GM18505 (cell line): ENCODE results near the gene PACSIN1.
"Not testable (repeated sequence)": the region's sequence is repeated elsewhere in the genome, so short reads cannot be mapped to it uniquely, and the experiment has no call there.

Source experiments
- ATAC-seq: cut with Tn5 transposase; IDR thresholded peaks from one replicate; pipeline ENCODE4 v1.9.1; 2021; ENCODE audit not compliant: unreplicated experiment
- POLR2A ChIP-seq: IDR thresholded peaks from 4 replicates; pipeline ENCODE4 v1.6.1; 2011; ENCODE audit warnings: borderline replicate concordance; ENCODE audit not compliant: insufficient read depth, insufficient read length; ENCODE audit errors: extremely low read depth

PACSIN1 gene

DNA sequence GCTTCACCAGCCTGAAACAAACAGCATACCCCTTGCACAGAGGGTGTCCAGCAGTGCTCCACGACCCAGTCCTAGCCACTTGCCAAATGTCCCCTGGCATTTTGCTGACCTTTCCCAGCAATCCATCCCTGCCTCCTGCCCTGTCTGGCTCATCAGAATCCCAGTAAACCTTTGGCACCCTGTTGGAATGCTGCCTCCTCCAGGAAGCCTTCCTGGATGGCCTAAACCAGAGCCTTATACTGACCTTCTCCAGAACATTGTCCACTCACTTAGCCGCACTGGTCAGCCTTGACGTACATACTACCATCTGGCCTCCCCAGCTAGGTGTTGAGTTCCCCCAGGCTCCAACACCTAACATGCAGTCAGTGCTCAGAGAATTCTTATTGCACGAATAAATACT is 2.0 kb upstream of the PACSIN1 start:
- no peak for TF ChIP-seq POLR2A
- ATAC-seq, result no peak

DNA sequence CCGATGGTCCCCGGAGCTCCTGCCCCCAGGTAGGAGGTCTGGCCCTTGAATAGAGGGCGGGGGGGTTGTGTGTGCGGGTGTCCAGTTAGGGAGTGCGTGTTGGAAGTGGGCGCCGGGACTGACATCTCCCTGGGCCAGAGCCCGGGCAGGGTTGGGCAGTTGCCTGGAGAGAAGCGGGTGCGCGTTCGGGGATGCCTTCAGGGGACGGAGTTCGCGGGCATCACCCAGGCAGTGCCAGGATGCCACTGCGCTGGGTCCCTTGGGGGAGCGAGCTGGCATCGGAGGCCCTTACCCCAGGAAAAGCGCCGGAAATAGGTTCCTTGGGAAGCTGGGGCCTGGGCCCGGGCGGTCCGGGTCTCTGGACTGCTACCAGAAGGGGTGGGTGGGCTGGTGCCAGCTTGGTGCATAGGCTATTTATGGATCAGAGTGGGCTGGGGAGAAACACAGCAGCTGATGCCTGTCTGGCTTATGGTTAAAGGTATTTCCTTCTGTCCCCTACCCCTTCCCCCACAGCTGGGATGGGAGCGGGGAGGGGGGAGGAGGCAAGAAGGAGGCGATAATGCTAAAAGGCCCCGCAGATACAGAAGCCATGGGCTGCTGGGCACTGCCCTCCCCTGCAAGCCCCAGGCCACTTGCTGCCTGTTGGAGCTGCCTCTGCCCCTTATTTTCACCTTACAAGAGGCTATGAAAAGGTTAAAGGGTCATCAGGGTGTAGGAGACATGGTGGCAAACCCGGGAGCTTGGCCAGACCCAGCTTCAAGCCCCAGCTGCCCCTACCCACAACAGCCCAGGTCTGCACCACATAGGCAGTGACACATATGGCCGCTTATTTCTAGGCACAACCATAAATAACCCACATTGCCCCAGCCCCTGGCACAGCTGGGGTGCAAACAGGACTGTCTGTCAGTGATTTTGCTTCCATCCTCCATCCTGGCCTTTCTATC is 638 bp downstream of the PACSIN1 start:
- TF ChIP-seq POLR2A, result no peak
- no peak for ATAC-seq

DNA sequence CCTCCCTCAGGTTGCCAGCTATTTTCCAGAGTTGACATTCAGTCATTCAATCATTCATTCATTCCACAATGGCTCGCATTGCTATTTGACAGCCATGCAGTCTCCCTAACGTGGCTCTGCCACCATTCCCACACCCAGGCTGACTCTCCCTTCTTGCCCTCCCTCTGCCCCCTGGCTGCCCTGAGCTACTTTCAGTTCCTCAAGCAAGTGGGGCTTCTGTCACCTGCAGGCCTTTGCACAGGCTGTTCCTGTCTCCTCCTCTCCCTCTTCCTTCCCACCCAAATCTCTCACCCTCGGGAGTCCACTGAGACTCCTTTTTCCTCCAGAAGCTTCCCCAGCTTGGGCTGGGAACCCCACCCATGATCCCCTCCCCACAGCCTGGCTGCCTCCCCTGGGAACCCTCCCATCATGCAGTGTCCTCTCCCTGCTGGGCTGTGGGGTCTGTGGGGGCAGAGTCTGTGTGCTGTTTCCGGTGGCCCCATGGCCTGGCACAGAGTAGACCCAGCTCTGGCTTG is 2.6 kb downstream of the PACSIN1 start:
- TF ChIP-seq POLR2A, result no peak
- no peak for ATAC-seq

DNA sequence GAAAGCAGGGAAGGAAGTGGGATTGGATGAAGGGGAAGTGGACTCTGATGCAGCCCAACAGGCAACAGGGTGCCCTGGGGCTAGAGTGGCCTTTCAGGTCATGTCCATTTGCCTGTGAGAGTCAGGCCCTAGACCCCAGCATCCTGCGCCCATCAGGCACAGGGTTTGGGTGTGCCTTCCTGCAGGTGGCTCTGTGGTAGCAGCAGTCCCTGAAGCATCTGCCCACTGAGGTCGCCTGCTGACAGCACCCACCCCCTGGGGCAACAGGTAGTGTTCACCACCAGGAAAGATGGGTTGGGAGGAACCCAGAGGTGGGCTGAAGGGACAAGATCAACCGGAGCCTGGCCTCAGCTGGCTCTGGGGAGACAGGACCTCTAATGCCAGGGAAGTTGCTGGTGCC is 3.6 kb downstream of the PACSIN1 start:
- ATAC-seq, result no peak
- TF ChIP-seq POLR2A, result no peak

DNA sequence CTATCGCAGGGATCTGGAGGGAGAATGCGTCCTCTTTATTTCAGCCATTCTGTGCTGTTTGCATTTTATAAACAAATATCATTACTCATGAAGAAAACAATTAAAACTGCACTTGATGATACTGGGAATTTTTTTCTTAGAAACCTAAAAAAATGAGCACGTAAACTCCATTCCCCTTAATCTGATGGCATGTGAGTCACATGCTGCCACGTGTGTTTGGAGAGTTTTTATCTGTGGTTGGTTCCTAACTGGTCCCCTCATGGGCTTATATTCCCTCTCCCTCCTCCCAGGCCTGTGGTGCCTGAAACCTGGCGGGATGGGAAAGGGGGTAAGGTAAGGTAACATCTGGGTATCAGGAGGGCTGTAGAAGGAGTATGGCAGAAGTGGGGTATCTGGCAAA is 6.5 kb downstream of the PACSIN1 start:
- ATAC-seq, result no peak
- TF ChIP-seq POLR2A, result no peak

DNA sequence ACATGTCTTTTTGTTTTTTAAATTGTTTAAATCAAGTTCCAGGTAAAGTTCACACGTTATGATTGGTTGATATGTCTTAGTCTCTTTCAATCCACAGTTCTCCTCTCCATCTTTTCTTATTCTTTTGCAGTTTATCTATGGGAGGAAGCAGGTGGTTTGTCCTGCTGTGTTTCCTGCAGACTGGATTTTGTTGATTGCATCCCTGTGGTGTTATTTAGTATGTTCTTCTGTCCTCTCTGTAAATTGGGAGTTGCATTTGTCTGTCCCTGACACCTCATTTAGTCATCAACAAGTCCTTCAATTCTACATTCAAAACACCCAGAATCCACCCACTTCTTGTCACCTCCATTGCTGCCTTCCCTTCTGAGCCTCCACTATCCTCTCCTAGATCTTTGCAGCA is 8.1 kb downstream of the PACSIN1 start:
- no peak for ATAC-seq
- no peak for TF ChIP-seq POLR2A

DNA sequence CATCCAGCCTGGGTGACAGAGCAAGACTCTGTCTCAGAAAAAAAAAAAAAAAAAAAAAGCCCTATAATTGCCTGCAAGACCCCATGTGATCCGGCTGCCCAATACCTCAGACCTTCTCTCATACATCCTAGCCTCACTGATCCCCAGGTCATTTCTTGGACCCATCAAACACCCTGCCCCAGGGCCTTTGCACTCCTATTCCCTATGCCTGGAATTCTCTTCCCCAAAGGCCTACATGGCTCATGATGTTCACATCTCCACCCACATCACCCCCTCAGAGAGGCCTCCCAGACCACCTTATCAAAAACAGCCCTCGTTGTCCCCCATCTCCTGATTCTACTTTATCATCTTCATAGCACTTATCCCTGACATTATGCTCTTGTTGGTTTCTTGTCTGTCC is 8.9 kb downstream of the PACSIN1 start:
- ATAC-seq, result no peak
- no peak for TF ChIP-seq POLR2A

DNA sequence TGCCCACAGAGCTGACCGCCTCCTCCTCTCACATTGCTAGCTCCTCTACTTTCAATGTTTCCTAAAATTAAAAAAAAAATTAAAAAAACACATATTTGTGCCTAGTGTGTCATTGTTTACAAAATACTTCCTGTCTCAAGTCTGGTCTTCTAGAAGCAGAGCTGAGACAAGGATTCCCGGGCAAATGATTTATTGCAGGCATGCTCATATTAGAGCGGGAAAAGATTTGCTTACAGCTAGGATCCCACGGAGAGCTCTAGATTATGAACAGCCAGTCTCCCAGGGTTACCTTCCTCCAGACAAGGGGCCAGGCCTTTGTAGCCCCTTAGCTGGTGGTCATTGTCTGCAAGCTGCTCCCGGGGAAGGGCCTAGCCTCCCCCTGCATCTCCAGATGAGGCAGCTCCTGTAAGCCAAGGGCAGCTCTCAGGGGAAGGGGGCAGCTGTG is 9.4 kb downstream of the PACSIN1 start:
- no peak for ATAC-seq
- no peak for TF ChIP-seq POLR2A

DNA sequence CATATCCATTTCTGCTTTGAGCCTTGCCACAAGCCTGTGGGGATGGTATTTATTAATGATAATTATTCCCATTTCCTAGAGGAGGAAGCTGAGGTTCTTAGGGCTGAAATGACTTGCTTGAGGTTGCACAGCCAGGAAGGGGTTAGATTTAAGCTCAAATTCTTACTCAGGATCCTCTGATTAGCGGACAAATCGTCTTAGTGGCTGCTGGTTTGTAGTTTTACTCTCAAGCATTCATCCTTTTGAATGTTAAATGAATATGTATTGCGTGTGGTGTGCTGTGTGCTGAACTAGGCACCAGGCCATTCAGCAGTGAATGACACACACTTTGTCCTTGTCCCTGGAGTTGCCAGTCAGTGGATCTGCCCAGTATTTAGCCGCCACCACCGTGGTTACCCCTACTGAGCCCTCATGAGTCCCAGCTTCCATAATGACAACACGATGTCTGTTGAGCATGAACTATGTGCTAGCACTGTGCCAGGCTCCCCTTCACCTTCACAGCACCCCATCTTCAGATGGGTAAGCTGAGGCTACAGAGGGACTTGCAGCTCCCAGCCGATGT is 10.0 kb downstream of the PACSIN1 start:
- TF ChIP-seq POLR2A, result no peak

DNA sequence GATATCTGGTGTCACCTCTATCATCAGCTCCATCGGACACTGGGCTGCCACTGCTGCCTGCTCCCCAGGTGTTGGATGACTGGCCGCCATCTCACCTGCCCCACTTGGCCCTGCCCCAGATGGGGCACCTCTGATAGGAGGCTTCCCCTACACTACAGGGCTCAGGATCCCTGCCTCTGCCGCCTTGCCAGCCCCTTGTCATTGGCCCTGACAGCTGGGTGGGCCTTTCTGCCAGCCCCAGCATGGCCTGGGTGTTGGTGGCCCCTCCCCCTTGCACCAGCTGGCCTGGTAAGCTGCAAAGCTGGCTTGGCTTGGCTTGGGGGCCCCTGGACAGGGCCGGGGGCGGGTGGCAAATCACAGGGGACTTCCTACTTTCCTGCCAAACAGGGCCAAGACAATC is 10.6 kb downstream of the PACSIN1 start:
- TF ChIP-seq POLR2A, result no peak
- ATAC-seq, result no peak

More for the DNA sequence above, 10.0 kb downstream of the PACSIN1 start:
- ATAC-seq, result no peak

DNA sequence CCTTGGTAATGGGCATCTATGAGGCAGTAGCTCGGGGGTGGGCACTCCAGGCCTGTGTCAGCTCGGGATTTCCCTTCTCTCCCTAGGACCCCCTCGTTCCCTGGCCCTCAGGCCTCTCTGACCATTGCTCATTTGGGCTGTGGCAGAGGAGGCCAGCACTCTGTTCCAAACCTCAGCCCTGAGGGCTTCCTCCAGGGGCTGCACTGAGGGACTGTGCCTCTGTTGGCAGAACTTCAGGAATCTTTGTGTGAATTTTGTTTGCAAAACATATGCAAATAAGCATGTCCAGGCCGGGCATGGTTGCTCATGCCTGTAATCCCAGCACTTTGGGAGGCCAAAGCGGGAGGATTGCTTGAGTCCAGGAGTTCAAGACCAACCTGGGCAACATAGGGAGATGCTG is 11.0 kb downstream of the PACSIN1 start:
- no peak for ATAC-seq

DNA sequence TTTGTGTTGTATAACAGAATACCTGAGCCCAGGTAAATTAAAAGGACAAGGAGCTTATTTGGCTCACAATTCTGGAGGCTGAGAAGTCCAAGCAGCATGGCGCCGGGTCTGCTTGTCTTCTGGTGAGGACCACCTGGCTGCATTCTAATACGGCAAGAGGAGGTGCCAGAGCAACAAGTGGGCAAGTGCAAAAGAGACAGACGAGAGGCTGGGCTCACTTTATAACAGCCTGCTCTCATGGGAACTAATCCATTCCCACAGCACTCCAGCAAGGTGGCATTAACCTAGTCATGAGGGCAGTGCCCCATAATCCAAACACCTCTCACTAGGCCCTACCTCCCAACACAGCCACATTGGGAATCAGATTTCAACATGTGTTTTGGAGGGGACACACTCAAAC is 12.9 kb downstream of the PACSIN1 start:
- no peak for TF ChIP-seq POLR2A
- no peak for ATAC-seq

More for the DNA sequence above, 11.0 kb downstream of the PACSIN1 start:
- no peak for TF ChIP-seq POLR2A

DNA sequence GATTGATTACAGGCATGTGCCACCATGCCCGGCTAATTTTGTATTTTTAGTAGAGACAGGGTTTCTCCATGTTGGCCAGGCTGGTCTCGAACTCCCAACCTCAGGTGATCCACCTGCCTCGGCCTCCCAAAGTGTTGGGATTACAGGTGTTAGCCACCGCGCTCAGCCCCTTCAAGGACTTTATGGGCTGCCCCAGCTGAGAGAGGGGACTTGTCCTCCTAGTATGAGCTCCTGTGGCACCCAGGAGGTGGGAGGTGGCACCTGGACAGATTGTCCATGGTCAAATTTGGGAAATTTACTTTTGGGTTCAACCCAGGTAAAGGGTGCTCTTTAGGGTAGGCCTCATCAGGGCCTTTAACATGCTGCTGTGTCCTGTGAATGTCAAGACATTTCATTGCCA is 17.9 kb downstream of the PACSIN1 start:
- not testable (repeated sequence) for ATAC-seq

DNA sequence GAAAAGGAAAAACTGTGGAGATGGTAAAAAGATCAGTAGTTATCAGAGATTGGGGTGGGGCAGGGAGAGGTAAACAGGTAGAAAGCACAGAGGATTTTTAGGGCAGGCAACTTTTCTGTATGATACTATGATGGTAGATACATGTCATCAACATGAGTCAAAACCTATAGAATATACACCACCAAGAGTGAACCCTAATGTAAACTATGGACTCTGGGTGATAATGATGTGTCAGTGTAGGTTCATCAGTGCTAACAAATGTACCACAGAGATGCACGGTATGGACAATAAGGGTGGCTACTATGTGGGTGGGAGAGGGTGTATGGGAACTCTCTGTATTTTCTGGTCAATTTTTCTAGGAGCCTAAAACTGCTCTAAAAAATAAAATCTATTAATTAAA is 18.5 kb downstream of the PACSIN1 start:
- no peak for ATAC-seq
- no peak for TF ChIP-seq POLR2A
